NCI-H187 (cell line): Measurements from ENCODE around the gene DIRAS1.

Experiments used
- DNase-seq, 2 experiments: peaks; one replicate each; lab custom pipeline; 2025; lab: John Stamatoyannopoulos, UW

DIRAS1 gene

GRCh38 chr19:2755448-2755705 is 34.2 kb upstream of the DIRAS1 start:
- no peak for DNase-seq

DNA sequence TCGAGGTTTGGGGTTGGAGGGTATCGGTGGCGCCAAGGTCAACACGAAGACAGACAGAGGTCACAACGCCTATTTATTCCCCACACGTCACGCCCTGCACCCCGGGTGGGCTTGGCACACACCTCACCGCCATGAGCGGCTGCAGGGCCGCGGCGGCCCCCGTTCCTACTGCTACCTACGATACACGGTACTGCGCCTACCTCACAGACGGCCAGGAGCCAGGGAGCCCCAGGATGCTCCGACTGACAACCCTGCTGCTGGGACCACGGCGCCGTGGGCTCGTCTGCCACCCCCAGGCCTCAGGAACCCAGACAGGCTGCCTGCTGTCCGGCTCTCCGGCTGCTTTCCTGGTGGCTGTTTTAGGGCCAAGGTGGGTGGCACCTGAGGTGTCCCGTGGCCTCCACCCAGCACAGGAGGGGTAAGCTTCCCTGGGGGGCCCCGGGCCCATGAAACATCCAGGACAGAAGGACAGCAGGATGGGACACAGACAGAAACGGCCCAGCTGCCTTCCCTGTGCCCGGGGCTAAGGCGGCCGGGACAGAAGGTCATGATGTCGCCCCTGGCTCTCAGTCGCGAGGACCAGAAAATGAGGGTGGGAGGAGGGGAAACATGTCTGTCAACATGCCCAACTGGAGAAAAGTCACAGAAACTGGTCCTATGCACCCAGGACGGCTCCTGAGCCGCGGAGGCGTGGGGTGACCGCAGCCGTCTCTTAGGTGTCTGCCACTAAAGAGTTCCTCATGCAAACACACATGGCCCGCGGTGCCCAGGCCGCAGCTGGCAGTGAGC is 33.7 kb upstream of the DIRAS1 start:
- no peak for DNase-seq

DNA sequence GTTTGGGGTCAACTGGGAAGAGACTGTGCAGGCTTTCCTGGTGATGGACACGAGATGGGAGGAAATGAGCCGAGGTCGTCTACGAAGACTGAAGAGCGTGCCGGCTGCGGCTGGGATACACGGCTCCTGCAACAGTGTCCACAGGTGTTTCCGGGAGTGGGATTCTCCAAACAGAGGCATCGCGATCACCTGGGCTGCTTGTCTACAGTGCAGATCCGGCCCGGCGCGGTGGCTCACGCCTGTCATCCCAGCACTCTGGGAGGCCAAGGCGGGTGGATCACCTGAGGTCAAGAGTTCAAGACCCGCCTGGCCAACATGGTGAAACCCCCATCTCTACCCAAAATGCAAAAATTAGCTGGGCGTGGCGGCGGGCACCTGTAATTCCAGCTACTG is 30.3 kb upstream of the DIRAS1 start:
- no peak for DNase-seq

DNA sequence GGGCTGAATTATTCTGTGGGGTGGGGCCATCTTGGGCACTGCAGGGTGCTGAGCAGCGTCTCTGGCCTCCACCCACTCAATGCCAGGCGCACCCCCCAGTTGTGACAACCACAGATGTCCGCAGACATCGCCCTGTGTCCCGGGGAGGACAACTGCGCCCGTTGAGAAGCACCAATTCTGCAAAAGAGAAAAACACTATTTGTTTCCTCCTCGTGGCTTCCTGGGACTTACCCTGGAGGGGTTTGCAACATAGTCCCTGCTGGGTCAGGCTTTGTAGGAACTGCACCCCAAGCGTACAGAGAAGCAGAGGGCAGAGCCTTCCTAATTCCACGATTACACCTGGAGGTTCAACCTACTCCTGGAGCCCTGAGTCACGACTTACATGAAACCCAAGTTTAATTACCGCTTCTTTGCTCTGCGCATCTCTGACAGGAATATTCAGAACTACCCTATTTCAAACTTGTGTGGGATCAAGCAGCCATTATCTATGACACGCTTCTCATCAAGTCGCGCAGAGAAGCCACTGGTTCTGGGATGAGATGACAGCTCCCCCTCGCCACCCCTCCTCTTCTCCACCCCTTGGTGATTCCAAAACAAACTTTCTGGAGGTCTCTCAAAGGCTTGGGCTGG is 29.8 kb upstream of the DIRAS1 start:
- no peak for DNase-seq

- DNase-seq = no peak
Measured at GRCh38 chr19:2747349-2747748, 26.2 kb upstream of the DIRAS1 start.

GRCh38 chr19:2744113-2744512 is 22.9 kb upstream of the DIRAS1 start:
- DNase-seq = no peak

GRCh38 chr19:2743099-2743498 is 21.9 kb upstream of the DIRAS1 start:
- DNase-seq = no peak

GRCh38 chr19:2740314-2740656 is 19.1 kb upstream of the DIRAS1 start:
- no peak for DNase-seq

DNA sequence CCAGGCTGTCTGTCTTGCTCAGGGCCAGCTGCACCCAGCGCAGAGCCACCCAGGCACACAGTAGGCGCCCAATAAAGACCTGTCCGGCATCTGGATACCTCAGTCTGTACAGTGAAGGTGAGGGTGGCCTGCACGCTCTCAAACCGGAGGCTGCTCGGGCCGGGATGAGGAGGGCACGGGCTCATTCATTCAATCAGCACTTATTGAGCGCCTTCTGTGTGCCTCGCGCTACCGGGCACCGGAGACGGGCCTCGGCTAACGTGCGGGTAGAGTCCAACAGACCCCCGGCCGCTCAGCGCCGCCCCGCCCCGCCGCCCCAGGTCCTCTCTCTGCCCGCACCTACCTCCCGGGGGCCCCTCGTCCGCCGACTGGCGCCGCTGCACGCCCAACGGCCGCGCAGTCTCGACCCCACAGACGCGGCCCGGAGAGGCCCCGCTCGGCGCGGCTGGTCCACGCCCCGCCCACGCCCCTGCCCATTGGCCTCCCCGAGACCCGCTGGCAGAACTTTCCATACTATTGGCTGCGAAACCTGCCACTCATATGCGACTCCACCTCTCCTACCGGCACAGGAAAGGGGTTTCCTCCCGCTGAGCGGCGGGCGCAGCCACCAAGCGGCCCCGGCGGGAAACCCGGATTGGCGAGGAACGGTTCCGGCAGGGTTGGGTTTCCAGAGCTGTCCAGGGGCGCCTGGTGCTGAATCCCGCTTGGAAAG is 18.6 kb upstream of the DIRAS1 start, which contains the start of gene SLC39A3:
Gene SLC39A3 (minus strand): TSS at position 416 of the 712 bp plus-strand sequence. CDS start 2,760 bp downstream, outside the sequence.
- DNase-seq = peak; percentile 97

- no peak for DNase-seq
Measured at GRCh38 chr19:2736550-2737190, 15.5 kb upstream of the DIRAS1 start.

- no peak for DNase-seq
Measured at GRCh38 chr19:2735374-2735773, 14.2 kb upstream of the DIRAS1 start.

GRCh38 chr19:2734589-2735288 is 13.6 kb upstream of the DIRAS1 start:
- DNase-seq = no peak

GRCh38 chr19:2733930-2734588 is 12.9 kb upstream of the DIRAS1 start:
- DNase-seq = no peak

DNA sequence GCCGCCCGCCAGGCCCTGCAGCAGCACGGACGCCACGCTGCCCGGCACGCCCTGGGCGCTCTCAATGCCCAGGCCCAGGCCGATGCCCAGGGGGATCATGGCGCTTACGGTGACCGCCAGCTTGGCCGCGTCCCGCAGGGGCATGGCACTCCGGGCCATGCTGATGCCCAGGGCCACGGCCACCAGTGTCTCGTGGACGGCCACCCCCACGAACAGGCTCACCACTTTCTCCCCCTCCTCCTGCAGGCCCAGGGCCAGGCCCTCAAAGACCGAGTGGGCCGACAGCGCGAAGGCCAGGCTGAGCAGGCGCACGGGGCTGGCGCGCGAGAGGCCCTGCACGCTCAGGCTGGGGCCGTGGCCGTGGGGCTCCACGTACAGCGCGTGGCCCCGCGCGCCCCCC is 11.7 kb upstream of the DIRAS1 start:
- DNase-seq = no peak

GRCh38 chr19:2732157-2732725 is 11.1 kb upstream of the DIRAS1 start:
- DNase-seq = no peak

DNA sequence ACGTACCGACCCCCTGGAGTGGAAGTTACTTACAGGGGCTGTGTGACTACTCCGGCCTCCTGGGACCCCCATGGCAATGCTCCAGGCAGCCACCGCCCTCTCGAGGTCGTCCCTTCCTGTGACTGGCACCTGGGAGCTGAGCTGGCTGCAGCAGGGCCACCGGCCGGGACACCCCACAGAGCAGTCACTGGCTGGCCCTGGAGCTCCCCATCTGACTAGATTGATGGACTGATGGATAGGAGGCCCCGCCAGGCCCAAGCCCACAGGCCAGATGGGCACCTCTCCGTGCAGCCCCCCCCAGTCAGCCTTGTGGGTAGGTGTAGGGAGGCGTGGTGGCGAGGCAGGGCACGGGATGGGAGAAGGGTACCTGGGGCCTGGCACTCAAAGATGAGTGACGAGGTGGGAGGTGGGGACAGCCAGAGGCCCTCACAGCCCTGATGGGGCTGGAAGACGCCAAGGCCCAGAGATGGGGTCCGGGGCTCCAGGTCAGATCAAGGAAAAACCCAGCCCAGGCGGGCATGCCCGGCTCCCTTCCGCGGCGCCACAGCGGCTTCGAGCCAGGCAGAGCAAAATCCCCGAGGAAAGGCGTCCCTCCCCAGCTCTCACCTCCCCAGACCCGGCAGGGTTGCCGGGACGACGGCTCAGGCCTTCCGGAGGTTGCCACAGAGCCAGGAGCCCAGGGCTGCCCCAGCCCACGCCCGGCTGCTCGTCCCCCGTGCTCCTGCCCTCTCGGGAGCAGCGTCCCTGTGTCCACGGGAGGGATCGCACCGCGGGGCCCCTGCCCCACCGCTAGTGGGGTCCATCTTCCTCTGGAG is 10.2 kb upstream of the DIRAS1 start:
- no peak for DNase-seq

DNA sequence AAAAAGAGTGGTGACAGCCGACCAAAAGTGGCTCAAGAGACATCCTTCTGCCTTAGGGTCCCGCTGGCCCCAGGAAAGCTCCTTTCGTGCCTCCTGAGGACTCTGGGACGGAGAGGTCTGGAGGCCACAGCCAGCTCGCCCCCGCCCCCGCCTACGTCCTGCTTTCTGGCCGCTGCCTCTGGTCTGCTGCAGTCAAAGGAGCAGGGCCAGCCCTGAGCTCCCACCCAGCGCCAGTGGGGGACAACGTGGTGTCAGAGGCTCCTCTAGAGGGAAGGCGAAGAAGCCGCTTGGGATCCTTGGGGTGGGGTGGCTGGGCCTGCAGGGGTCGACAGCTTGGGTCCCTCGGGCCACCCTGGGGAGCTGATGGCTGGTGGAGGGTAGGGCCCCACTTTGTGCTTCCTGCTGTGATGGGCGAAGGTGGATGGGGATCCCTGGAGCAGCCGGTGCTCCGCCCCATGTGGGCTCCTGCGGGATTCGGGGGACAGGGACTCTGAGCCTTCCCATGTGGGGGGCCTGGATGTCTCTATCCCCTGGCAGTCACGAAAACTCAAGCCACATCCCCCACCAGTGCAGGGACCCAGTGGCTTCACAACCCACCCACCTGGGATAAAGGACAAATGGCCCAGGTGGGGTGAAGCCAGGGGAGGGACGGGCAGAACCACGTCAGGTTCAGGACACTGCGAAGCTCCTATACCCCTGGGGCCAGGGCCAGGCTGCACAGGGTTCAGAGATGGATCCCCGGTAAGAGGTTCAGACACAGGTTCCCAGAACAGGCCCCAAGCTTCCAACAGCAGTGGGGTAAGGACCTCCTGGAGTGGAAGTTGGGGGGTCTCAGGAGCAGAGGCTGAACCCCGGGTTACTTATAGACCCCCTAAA is 9.0 kb upstream of the DIRAS1 start:
- no peak for DNase-seq

DNA sequence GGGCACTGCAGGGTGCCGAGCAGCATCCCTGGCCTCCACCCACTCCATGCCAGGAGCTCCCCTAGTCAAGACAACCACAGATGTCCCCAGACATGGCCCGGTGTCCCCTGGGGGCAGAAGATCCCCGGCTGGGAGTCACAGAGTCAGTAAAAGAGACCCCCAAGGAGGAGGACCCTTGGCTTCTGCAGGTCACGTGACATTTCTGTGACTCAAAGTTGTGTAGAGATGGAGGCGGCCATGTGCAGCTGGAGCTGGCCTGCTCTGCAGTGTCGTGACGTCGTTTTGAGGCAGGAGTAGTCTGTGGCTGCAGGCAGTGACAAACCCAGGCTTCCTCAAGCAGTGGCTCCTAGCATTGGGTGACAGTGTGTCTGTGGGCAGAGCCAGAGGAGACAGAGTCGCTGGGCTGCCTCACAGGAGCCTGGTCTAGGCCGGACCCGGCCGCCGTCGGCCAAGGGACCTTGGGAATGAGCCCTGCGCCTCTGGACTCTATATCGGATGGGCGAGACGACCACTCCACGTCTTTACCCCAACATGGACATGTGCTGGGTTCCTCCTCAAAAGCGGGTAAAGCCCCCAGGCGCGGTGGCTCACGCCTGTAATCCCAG is 7.7 kb upstream of the DIRAS1 start:
- DNase-seq = no peak

DNA sequence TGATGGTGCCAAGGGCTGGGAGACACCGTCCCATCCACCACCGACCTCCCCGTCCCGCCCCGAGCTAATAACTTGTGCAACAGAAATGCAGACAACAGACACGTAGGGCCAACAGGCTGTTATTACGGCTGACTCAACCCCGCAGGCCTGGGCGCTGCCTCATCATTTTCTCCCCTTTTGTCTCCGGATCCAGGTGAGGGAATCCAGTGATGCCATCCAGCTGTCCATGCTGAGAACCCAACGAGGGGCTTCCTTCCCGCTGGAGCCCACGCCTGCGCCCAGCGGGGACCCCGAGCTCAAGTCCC is 6.4 kb upstream of the DIRAS1 start:
- DNase-seq = no peak
